Measurements from ENCODE around the gene ERN1.
"Not testable (repeated sequence)": the region's sequence is repeated elsewhere in the genome, so short reads cannot be mapped to it uniquely, and the experiment has no call there.

- not testable (repeated sequence) for TF ChIP-seq BCL11A (tag by site-specific recombination; IDR thresholded peaks at IDR 0.05; ENCODE audit: low read depth); CTCF (tag by site-specific recombination; IDR thresholded peaks at IDR 0.05); ZSCAN18 (tag by site-specific recombination; IDR thresholded peaks at IDR 0.05); ZNF362 (tag by site-specific recombination; IDR thresholded peaks at IDR 0.05); ZNF677 (tag by site-specific recombination; IDR thresholded peaks at IDR 0.05); ZNF121 (tag by site-specific recombination; IDR thresholded peaks at IDR 0.05); ZSCAN30 (tag by site-specific recombination; IDR thresholded peaks at IDR 0.05); ZBTB49 (tag by site-specific recombination; IDR thresholded peaks at IDR 0.05; ENCODE audit: low read depth); ZNF777 (tag by site-specific recombination; IDR thresholded peaks at IDR 0.05; ENCODE audit: borderline replicate concordance); ZEB2 (tag by site-specific recombination; IDR thresholded peaks at IDR 0.05)
Observed at GRCh38 chr17:64167666-64168065, 37.7 kb upstream of the ERN1 start.

Data from HEK293 (cell line).